Measurements from ENCODE around the gene C2CD4C.

C2CD4C gene

GRCh38 chr19:407511-408440, 1.2 kb downstream of the C2CD4C start:
- DNase-seq (ENCODE audit: low read depth): no peak
- TF ChIP-seq CTCF (IDR thresholded peaks at IDR 0.05; ENCODE audit: insufficient read depth, low read depth, low read length, missing control alignments): no peak

DNA sequence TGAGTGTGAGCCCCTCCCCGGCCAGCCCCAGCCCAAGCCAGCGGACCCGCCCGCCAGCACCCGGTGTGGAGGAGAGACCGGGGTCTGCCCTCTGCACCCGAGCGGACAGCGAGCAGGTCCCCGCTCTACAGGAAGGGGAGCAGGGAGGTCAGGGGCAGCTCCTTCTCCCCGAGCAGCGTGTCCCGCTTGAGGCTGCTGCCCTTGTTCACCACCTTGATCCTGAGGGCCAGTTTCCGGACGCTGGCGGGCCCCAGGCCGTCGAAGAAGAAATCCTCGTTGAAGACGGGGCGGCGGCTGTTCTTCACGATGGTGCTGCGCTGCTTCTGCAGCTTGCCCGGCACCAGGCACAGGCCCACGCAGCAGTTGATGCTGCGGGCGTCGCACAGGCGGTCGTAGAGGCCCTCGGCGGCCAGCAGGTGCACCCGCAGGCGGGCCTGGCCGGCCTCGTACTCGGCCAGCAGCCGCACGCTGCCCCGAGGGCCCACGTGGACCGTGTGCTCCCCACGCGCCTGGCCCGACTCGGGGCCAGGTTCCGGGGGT, 1.9 kb downstream of the C2CD4C start:
- no peak for DNase-seq (ENCODE audit: low read depth)
- TF ChIP-seq CTCF (IDR thresholded peaks at IDR 0.05; ENCODE audit: insufficient read depth, low read depth, low read length, missing control alignments): no peak
- no peak overlapping the region for H3K4me3 ChIP-seq (ENCODE audit: low read length)

More at GRCh38 chr19:407511-408440, 1.2 kb downstream of the C2CD4C start:
- no peak overlapping the region for H3K4me3 ChIP-seq (ENCODE audit: low read length)

DNA sequence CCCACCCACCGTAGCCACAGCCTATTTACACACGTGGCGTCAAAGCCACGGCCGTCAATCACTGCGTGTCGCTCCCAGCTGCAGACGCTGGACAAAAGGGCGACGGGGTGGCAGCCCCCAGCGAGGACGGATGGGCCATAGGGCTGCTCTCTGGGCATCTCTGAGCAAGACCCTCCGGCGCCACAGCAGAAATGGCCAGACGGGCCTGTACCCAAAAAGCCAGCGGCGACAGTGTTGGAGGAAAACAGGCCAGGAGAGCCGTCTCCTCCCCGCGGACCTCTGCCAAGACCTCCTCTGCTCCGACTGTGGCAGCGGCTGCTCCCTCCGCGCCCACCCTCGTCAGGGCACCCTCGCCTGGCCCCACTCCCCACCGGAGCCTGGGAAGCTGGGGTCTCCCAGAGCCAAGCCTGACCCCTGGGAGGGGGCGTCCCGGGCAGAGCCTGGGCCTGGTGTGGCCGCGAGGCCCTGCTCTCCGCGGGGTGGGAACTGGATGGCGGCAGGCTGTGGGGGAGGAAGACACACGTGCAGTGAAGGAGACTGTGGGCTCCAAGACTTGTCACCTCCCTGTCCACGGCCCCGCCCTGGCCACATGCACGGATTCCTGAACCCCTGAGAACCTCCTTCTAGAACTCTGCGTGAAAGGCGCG, 2.7 kb downstream of the C2CD4C start:
- TF ChIP-seq CTCF (IDR thresholded peaks at IDR 0.05; ENCODE audit: insufficient read depth, low read depth, low read length, missing control alignments): no peak
- DNase-seq (ENCODE audit: low read depth): no peak
- no peak overlapping the region for H3K4me3 ChIP-seq (ENCODE audit: low read length)

DNA sequence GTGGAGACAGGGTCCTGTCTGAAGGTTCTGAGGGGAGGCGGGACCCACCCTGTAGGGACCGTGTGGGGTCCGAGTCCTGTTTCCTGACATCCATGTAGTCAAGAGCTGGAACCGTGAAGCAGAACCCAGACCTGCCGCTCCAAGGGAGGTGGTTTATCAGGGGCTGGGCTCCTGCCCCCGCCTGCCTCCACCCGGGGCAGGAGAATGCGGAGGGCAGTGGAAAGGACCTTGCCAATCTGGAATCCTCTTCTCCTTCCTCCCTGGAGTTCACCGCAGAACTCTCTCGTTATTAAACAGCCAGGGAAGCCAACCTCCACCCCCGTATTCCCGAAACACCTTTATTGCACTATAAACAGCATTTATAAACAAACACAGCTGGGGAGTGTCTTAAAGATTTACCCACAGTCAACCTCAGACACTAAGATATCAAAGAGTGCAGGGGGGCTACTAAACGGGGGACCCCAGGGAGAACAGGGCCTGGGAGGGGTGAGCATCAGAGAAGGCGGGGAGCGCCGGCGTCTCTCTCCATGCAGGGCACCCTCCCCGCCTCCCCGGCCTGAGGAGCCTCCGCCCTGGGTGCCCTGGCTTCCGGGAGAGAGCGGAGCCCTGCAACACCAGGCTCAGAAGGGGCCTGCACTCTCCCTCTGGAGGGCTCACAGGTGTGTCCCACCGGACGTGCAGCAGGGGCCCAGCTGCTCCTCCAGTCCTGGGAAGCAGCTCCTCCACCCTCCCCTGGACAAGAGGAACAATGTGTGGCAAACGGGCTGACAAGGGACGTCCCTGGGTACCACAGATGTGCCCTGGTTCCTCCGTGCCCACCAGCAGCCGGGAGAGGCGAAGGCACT, 3.6 kb downstream of the C2CD4C start:
- no peak for TF ChIP-seq CTCF (IDR thresholded peaks at IDR 0.05; ENCODE audit: insufficient read depth, low read depth, low read length, missing control alignments)
- H3K4me3 ChIP-seq (ENCODE audit: low read length): no peak overlapping the region

DNA sequence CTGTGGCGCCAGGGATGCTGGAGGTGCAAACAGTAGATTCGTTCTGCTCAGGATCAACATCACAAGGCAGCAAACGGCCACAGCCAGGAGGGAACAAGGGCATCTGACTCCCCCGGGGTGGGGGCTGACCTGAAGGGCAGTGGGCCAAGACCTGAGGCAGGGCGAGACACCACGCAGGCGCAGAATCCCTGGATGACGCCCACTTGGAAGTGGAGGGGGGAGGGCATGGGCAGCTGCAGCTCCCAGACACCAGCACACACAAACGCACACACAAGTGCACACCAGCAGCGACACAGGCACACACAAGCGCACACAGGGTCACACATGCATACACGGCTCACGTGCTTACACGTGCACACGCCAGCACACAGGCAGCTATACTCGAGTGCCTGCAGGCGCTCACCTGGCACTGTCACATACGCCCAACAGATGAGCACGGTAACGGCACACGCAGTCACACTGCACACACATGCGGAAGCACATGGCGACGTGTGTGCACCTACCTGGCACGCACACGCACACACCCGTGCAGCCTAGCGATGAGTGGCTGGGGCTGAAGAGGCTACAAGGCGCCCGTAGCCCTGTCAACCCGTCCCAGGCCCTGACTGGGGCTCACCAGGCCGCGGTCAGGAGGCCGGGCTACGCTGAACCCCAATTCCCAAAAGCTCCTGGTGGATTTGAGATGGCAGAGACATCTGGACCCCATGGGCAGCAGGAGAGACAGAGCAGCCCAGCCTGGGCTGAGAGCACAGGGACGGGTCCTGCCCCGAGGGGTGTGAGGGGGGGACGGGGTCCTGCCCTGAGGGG, 5.5 kb downstream of the C2CD4C start:
- DNase-seq (ENCODE audit: low read depth): no peak

More for the DNA sequence above, 3.6 kb downstream of the C2CD4C start:
- DNase-seq (ENCODE audit: low read depth): no peak

More for the DNA sequence above, 5.5 kb downstream of the C2CD4C start:
- no peak overlapping the region for H3K4me3 ChIP-seq (ENCODE audit: low read length)
- no peak for TF ChIP-seq CTCF (IDR thresholded peaks at IDR 0.05; ENCODE audit: insufficient read depth, low read depth, low read length, missing control alignments)
